ENCODE data around the gene RPL37A. TPM values are rescaled to one million over a fixed set of nuclear protein-coding genes. Genes with fewer than 3 reads are reported as not detected.

RPL37A gene
- total and polyA plus RNA-seq, 4 donors: 494 to 1,757 (median 1,250) TPM

DNA sequence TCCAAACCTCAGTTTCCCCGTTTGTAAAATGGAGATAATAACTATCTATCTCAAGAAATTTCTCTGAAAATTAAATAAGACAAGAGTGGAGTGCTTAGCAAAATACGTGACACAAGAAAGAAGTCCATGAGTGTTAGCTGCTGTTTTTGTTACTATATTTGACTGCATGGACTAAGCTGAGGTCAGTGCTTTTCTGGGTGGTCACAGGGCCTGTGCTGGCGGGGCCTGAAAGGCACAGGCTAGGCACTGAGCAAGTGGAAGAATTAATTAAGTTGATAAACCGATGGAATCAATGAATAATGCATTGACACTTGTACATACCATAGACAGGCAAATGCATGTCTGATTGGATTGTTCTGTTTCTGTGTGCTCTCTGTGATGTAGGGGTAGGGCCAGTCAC is 27.3 kb downstream of the RPL37A start:
- DNase-seq (ENCODE audit: low spot score): no peak
- Histone ChIP-seq H3K4me1 (ENCODE audit: control insufficient read depth in 4 of 4, insufficient read depth in 4 of 4, low read length in 3 of 4) (peaks cover 5 to 18% (median 10%) of the 10 kb centered on the region in 4 donors), H3K9ac (ENCODE audit: low read depth in 1 of 2, low read length in 2 of 2) (no peak overlapping the region), H3K36me3 (ENCODE audit: control insufficient read depth in 4 of 4, insufficient read depth in 3 of 4, low read depth in 1 of 4, low read length in 3 of 4) (no peaks in the 10 kb centered on the region), H3K4me3 (ENCODE audit: low read depth in 1 of 3, low read length in 3 of 3) (no peak overlapping the region), H3K9me3 (ENCODE audit: control insufficient read depth in 4 of 4, low read length in 3 of 4) (no peaks in the 10 kb centered on the region), H3K27ac (ENCODE audit: low read depth in 1 of 2, low read length in 2 of 2) (no peak overlapping the region), H3K27me3 (ENCODE audit: control insufficient read depth in 4 of 4, insufficient read depth in 4 of 4, low read length in 3 of 4) (no peaks in the 10 kb centered on the region)
- WGBS: 77% methylated on average over 4 of the region's 4 CpGs
- TF ChIP-seq FOXA1 (IDR thresholded peaks at IDR 0.05) (no peak), EGR1 (IDR thresholded peaks at IDR 0.05; ENCODE audit: low read depth in 2 of 2) (no peak), JUND (IDR thresholded peaks at IDR 0.05) (no peak)
- TF ChIP-seq, protein P1, sequence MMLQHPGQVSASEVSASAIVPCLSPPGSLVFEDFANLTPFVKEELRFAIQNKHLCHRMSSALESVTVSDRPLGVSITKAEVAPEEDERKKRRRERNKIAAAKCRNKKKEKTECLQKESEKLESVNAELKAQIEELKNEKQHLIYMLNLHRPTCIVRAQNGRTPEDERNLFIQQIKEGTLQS (IDR thresholded peaks at IDR 0.05): no peak

DNA sequence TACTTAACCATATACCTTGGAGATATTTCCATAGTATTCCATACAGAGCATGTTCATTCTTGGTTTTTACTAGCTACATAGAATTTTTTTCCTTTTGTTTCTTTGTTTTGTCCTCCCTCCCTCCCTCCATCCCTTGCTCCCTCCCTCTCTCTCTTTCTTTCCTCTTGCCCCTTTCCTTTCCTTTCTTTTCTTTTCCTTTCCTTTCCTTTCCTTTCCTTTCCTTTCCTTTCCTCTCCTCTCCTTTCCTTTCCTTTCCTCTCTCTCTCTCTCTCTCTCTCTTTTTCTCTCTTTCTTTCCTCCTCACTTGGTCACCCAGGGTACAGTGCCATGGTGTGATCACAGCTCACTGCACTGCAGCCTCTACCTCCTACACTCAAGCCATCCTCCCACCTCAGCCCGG is 28.3 kb downstream of the RPL37A start:
- Histone ChIP-seq H3K36me3 (ENCODE audit: control insufficient read depth in 4 of 4, insufficient read depth in 3 of 4, low read depth in 1 of 4, low read length in 3 of 4) (no peaks in the 10 kb centered on the region), H3K27ac (ENCODE audit: low read depth in 1 of 2, low read length in 2 of 2) (no peak overlapping the region), H3K9ac (ENCODE audit: low read depth in 1 of 2, low read length in 2 of 2) (no peak overlapping the region), H3K4me1 (ENCODE audit: control insufficient read depth in 4 of 4, insufficient read depth in 4 of 4, low read length in 3 of 4) (peaks cover 5 to 18% (median 10%) of the 10 kb centered on the region in 4 donors), H3K9me3 (ENCODE audit: control insufficient read depth in 4 of 4, low read length in 3 of 4) (no peaks in the 10 kb centered on the region), H3K4me3 (ENCODE audit: low read depth in 1 of 3, low read length in 3 of 3) (no peak overlapping the region), H3K27me3 (ENCODE audit: control insufficient read depth in 4 of 4, insufficient read depth in 4 of 4, low read length in 3 of 4) (no peaks in the 10 kb centered on the region)
- 97% methylated on average over 1 of the region's 1 CpG for WGBS
- DNase-seq (ENCODE audit: low spot score): no peak
- TF ChIP-seq, protein P1 (IDR thresholded peaks at IDR 0.05): no peak

DNA sequence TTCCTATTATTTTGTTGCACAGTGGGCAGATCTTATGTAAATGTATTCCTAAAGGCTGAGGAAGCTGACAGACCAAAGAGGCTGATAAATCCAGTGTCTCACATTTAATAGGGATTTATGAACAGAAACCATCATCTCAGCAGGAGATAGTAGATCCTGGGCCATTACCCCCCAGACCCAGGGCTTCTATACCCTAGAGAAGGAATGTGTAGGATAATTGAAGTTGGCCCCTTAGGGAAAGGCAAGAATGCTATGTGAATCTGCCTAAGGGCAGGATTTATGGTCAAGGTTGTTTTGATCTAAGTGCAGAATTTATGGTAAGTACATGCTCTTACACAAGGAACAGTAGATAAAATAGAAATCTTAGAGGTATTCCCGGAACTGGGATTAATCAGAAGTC is 29.0 kb downstream of the RPL37A start:
- Histone ChIP-seq H3K27ac (ENCODE audit: low read depth in 1 of 2, low read length in 2 of 2) (no peak overlapping the region), H3K4me1 (ENCODE audit: control insufficient read depth in 4 of 4, insufficient read depth in 4 of 4, low read length in 3 of 4) (peaks cover 5 to 15% (median 8%) of the 10 kb centered on the region in 4 donors), H3K9me3 (ENCODE audit: control insufficient read depth in 4 of 4, low read length in 3 of 4) (no peaks in the 10 kb centered on the region), H3K9ac (ENCODE audit: low read depth in 1 of 2, low read length in 2 of 2) (no peak overlapping the region), H3K36me3 (ENCODE audit: control insufficient read depth in 4 of 4, insufficient read depth in 3 of 4, low read depth in 1 of 4, low read length in 3 of 4) (no peaks in the 10 kb centered on the region), H3K4me3 (ENCODE audit: low read depth in 1 of 3, low read length in 3 of 3) (no peak overlapping the region), H3K27me3 (ENCODE audit: control insufficient read depth in 4 of 4, insufficient read depth in 4 of 4, low read length in 3 of 4) (no peaks in the 10 kb centered on the region)
- 87% methylated on average over 1 of the region's 1 CpG for WGBS
- no peak for DNase-seq (ENCODE audit: low spot score)
- no peak for TF ChIP-seq EGR1 (IDR thresholded peaks at IDR 0.05; ENCODE audit: low read depth in 2 of 2)
- TF ChIP-seq NR2F2 (IDR thresholded peaks at IDR 0.05): no peak
- TF ChIP-seq, protein P2, sequence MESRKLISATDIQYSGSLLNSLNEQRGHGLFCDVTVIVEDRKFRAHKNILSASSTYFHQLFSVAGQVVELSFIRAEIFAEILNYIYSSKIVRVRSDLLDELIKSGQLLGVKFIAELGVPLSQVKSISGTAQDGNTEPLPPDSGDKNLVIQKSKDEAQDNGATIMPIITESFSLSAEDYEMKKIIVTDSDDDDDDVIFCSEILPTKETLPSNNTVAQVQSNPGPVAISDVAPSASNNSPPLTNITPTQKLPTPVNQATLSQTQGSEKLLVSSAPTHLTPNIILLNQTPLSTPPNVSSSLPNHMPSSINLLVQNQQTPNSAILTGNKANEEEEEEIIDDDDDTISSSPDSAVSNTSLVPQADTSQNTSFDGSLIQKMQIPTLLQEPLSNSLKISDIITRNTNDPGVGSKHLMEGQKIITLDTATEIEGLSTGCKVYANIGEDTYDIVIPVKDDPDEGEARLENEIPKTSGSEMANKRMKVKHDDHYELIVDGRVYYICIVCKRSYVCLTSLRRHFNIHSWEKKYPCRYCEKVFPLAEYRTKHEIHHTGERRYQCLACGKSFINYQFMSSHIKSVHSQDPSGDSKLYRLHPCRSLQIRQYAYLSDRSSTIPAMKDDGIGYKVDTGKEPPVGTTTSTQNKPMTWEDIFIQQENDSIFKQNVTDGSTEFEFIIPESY (IDR thresholded peaks at IDR 0.05): no peak
- TF ChIP-seq JUND (IDR thresholded peaks at IDR 0.05): no peak
- TF ChIP-seq, protein P3, sequence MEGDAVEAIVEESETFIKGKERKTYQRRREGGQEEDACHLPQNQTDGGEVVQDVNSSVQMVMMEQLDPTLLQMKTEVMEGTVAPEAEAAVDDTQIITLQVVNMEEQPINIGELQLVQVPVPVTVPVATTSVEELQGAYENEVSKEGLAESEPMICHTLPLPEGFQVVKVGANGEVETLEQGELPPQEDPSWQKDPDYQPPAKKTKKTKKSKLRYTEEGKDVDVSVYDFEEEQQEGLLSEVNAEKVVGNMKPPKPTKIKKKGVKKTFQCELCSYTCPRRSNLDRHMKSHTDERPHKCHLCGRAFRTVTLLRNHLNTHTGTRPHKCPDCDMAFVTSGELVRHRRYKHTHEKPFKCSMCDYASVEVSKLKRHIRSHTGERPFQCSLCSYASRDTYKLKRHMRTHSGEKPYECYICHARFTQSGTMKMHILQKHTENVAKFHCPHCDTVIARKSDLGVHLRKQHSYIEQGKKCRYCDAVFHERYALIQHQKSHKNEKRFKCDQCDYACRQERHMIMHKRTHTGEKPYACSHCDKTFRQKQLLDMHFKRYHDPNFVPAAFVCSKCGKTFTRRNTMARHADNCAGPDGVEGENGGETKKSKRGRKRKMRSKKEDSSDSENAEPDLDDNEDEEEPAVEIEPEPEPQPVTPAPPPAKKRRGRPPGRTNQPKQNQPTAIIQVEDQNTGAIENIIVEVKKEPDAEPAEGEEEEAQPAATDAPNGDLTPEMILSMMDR (IDR thresholded peaks at IDR 0.05; ENCODE audit: low read depth, low read length, missing input control): no peak
- TF ChIP-seq HNF4A (conservative IDR thresholded peaks at IDR 0.05): no peak
- no peak for TF ChIP-seq HNF4G (IDR thresholded peaks at IDR 0.05)
- TF ChIP-seq, protein P4, sequence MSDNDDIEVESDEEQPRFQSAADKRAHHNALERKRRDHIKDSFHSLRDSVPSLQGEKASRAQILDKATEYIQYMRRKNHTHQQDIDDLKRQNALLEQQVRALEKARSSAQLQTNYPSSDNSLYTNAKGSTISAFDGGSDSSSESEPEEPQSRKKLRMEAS (IDR thresholded peaks at IDR 0.05): no peak
- no peak for TF ChIP-seq RXRA (IDR thresholded peaks at IDR 0.05)
- TF ChIP-seq TAF1 (conservative IDR thresholded peaks at IDR 0.05): no peak
- no peak for TF ChIP-seq YY1 (IDR thresholded peaks at IDR 0.05)

Measured in liver (tissue), 9 donors.